Fibroblast of peridontal ligament (primary cell): ENCODE results near the gene SLC47A1.

Source experiments
- DNase-seq: peaks from one replicate; pipeline ENCODE4 v3.0.0-alpha.2; 2010; ENCODE audit errors: extremely low read depth

Gene SLC47A1

GRCh38 chr17:19590912-19591551 is 57.4 kb downstream of the SLC47A1 start:
- DNase-seq: no peak

DNA sequence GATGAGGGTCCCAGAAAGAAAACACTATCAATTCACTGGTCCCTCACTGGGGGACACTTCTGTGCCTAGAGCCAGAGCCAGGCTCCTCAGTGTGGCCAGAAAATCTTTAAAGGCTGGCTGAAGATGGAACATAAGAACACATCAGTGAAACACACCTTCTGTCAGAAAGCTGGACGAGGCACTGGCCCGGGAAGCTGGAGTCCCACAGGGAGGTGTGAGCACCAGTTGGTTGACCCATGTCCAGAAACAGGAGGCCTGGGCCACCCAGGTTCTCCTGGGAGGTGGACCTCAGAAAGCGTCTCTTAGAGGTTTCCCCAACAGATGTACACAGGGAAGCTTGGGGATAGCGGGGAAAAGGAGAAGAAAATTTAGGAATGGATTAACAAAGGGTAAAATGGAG is 58.7 kb downstream of the SLC47A1 start:
- no peak for DNase-seq

DNA sequence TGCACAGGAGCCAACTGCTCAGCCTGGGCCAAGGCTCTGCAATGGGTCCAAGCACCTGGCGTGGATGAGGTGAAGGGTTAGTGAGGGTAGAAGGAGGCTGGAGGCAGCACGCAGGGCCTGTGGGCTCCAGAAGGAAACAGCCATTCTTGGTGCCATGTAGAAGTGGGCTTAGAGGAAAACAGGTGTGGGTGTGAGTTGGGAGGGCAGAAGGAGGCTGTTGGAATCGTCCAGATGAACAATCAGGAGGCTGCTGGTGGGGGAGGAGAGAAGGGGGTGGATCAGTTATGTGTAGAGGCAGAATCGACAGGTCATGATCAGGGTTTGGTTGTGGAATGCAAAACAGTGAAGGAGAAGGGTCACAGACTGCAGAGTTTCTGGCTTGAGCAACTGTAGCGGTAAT is 63.2 kb downstream of the SLC47A1 start:
- DNase-seq: no peak

- DNase-seq: no peak
These were observed 76.7 kb downstream of the SLC47A1 start for GRCh38 chr17:19610311-19610710.

DNA sequence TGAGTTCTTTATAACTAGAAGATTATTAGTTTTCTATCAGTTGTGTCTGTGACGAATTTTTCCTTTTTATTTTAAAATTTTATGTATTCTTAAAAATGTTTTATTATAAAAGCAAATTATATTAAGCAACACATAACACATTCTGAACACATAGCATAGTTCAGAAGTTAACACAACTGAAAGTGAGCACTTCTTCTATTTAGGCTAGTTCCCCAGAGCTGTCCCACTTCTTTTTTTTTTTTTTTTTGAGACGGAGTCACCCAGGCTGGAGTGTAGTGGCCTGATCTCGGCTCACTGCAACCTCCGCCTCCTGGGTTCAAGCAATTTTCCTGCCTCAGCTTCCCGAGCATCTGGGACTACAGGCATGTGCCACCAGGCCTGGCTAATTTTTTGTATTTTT is 77.2 kb downstream of the SLC47A1 start:
- no peak for DNase-seq

DNA sequence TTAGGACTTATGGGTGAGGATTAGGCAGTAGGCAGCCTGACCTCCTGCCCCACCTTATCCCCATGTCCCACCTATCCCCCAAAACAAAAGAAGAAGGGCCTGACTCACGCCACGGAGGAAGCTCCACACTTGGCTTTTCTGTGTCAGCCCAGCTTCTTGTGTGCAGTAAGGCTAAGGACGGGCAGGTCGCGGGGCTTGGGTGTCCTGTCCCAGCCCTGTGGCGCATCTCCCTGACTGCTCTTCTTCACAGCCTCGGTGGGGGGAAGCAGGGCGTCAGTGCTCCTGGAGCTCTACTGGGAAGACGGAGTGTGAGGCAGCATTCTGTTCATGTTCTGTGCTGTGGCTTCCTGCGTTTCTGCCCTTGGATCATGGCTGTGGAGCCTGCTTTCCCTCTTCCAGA is 80.3 kb downstream of the SLC47A1 start:
- DNase-seq: no peak

DNA sequence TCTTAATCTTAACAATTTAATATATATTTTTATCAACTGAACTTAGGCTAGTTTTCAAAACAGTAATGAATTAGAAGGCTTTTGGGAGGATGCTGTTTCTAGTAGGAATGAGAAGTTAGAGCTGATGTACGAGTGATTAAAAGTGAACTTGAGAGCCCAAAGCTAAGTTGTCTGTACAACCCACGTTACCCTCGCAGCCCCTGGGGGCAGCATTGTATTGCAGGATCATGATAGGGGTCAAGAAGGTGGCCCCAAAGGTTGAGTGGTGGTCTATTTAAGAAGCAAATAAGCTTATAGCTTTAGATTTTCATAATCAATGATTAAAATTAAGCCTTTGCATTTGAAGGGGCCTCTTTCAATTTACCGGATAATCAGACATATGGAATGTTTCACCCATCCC is 81.2 kb downstream of the SLC47A1 start:
- no peak for DNase-seq

- no peak for DNase-seq
These were observed 84.4 kb downstream of the SLC47A1 start for GRCh38 chr17:19618015-19618414.

DNA sequence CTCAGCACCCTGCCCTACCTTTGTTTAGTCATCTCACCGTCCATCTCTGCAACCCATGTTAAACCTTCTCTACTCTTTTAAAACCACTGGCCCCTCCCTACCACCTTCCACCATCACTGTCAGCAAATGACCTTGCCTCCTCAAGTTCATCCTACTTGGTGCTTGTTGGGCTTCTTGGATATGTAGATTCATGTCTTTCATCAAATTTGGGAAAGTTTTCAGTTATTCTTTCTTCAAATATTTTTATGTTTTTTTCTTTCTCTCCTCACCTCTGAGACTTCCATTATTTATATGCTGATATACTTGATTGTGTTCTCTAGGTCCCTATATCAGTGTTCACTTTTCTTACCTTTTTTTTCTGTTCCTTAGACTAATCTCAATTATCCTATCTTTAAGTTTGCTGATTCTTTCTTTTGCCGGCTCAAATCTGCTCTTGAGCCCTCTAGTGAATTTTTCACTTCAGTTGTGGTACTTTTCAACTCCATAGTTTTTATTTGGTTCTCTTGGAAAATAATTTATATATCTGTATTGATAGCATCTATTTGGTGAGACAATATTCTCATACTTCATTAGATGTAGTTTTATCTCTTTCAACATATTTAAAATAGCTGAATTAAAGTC is 86.2 kb downstream of the SLC47A1 start:
- no peak for DNase-seq

- no peak for DNase-seq
These were observed 88.0 kb downstream of the SLC47A1 start for GRCh38 chr17:19621697-19622096.

DNA sequence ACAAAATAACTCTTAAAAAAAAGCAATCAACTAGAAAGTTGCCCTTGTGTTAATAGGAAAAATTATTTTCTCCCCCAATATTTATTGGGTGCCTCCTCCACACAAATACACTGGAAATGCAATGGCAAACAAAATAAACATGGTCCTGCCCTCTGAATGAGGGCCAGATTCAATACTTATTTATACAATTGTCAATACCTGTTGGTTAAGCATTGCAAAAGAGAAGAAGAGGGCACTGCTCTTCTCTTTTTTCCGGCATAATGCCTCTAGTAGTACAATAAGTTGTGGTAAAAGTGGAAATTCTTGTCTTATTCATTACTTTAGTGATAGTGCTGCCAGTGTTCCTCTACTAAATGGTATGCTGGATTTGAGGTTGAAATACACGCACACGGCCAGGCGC is 92.4 kb downstream of the SLC47A1 start:
- no peak for DNase-seq
